ENCODE data around the gene FUT8. TPM values are rescaled to one million over a fixed set of nuclear protein-coding genes. Genes with fewer than 3 reads are reported as not detected.

FUT8 gene
- 10 to 100 TPM in 1 of 4 donors, 1 to 10 TPM in 3; 6.5 to 11.3 (median 9.3) TPM for total RNA-seq

GRCh38 chr14:65412032-65412846 lies at the start of gene FUT8:
TSS of gene FUT8 (plus strand) at chr14:65412730. CDS start at chr14:65561564, 148,834 bp downstream.
- TF ChIP-seq POLR2A (IDR thresholded peaks at IDR 0.05) (peak; percentile 50 to 55), CTCF (IDR thresholded peaks at IDR 0.05 in 4 of 5, conservative IDR thresholded peaks at IDR 0.05 in 1 of 5) (peak; percentile 42 to 78 (median 58))
- H3K27me3 ChIP-seq = no peaks in the 10 kb centered on the region
- no peaks in the 10 kb centered on the region for H3K36me3 ChIP-seq
- ATAC-seq (peak; percentile 77 to 83), DNase-seq (peak; percentile 90 to 95)
- H3K27ac ChIP-seq = peak within 1 kb of the TSS; percentile 82 to 93 (median 90)
- intact Hi-C loops (cut with DNase I; ENCODE audit: low total_unique reads) (loop anchor here (1.0 to 10.0 kb wide), 7 partner anchors 49 to 1095 kb away; partner anchors contain the start of genes CHURC1, FNTB, GPHN and MAX), in situ Hi-C loops (cut with MboI; ENCODE audit: low sequenced_read_pairs in 4 of 4) (loop anchor here in 3 of 4 donors (10.0 to 25.0 kb wide), 2 partner anchors 413 to 550 kb away; no protein-coding TSS in a partner anchor)
- H3K4me1 ChIP-seq = peaks cover 4 to 8% of the 10 kb centered on the region in 2 donors
- H3K9me3 ChIP-seq = no peaks in the 10 kb centered on the region
- peak within 1 kb of the TSS; percentile 79 to 98 (median 94) for H3K4me3 ChIP-seq

GRCh38 chr14:65366802-65367565 lies 45.5 kb upstream of the FUT8 start:
- no peak overlapping the region for H3K4me3 ChIP-seq
- in situ Hi-C loops (cut with MboI; ENCODE audit: low sequenced_read_pairs in 4 of 4) = loop anchor here in 2 of 4 donors (25.0 kb wide), 1 partner anchor 380 kb away; the partner anchor contains the start of gene FNTB (in 2 of the 2)
- H3K4me1 ChIP-seq = peaks cover 6% of the 10 kb centered on the region in 2 donors
- H3K27me3 ChIP-seq = no peaks in the 10 kb centered on the region
- intact Hi-C loops (cut with DNase I; ENCODE audit: low total_unique reads) = loop anchor here (10.0 kb wide), 1 partner anchor 262 kb away; the partner anchor contains the start of gene MAX
- H3K9me3 ChIP-seq = no peaks in the 10 kb centered on the region
- H3K36me3 ChIP-seq = no peaks in the 10 kb centered on the region
- no peak for DNase-seq
- no peak overlapping the region for H3K27ac ChIP-seq
- TF ChIP-seq POLR2A (IDR thresholded peaks at IDR 0.05) = no peak
- TF ChIP-seq CTCF (IDR thresholded peaks at IDR 0.05 in 4 of 5, conservative IDR thresholded peaks at IDR 0.05 in 1 of 5) = no peak
- no peak for ATAC-seq

- intact Hi-C loops (cut with DNase I; ENCODE audit: low total_unique reads) = loop anchor here (10.0 kb wide), 1 partner anchor 265 kb away; the partner anchor contains the start of gene MAX
- no peak for ATAC-seq
- in situ Hi-C loops (cut with MboI; ENCODE audit: low sequenced_read_pairs in 4 of 4) = loop anchor here in 2 of 4 donors (25.0 kb wide), 1 partner anchor 382 kb away; the partner anchor contains the start of gene FNTB (in 2 of the 2)
Observed at GRCh38 chr14:65369560-65369959, 43.0 kb upstream of the FUT8 start.

More at GRCh38 chr14:65369560-65369959, 43.0 kb upstream of the FUT8 start:
- Histone ChIP-seq H3K9me3 (no peaks in the 10 kb centered on the region), H3K4me1 (no peaks in the 10 kb centered on the region), H3K36me3 (no peaks in the 10 kb centered on the region), H3K27ac (no peak overlapping the region), H3K4me3 (no peak overlapping the region), H3K27me3 (peaks cover 0 to 3% (median 0%) of the 10 kb centered on the region in 3 donors)
- no peak for DNase-seq
- TF ChIP-seq CTCF (IDR thresholded peaks at IDR 0.05 in 4 of 5, conservative IDR thresholded peaks at IDR 0.05 in 1 of 5) = no peak
- no peak for TF ChIP-seq POLR2A (IDR thresholded peaks at IDR 0.05)

Measured in gastrocnemius medialis (tissue), 4 donors.